ENCODE data around the gene SUGCT. TPM values are rescaled to one million over a fixed set of nuclear protein-coding genes. Genes with fewer than 3 reads are reported as not detected.

Gene SUGCT
- total and polyA plus RNA-seq, 2 of the 13 experiments (the other 11 are each of a cell fraction or from before 2014, with no cell fraction given), result 10.1 to 22.2 TPM

DNA sequence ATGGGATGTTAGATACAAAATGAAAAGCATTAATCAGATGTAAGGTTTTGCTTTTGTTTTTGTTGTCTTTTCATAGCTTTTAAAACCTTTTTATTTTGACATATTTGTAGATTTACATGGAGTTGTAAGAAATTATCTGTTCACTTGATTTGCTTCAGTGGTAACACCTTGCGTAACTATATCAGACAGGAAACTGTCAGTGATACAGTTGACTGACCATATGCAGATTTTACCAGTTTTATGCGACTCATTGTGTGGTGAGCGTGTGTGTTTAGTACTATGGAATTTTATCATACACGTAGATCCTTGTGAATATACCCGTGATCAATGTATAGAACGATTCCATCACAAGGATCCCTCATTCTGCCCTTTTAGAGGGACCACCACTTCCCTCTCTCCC lies 701.4 kb downstream of the SUGCT start:
- Histone ChIP-seq H3K4me2 (ENCODE audit: low read depth, low read length) (no peak overlapping the region), H3K9me3 (ENCODE audit: low read length) (peaks cover 5% of the 10 kb centered on the region), H3K9ac (ENCODE audit: insufficient read depth, low read depth, low read length) (no peak overlapping the region), H3K36me3 (replicated peaks in 1 of 2; ENCODE audit: control insufficient read depth in 1 of 2, insufficient read depth in 2 of 2, low read length in 2 of 2) (no peaks in the 10 kb centered on the region), H3K27ac (ENCODE audit: extremely low read length, insufficient read depth, low read length) (no peak overlapping the region), H3K4me3 (replicated peaks in 1 of 3; ENCODE audit: insufficient read depth in 1 of 3, low read depth in 2 of 3, low read length in 3 of 3) (no peak overlapping the region), H4K20me1 (ENCODE audit: insufficient read depth, low read length) (no peaks in the 10 kb centered on the region), H3K4me1 (ENCODE audit: insufficient read depth, low read length) (no peaks in the 10 kb centered on the region), H3K79me2 (ENCODE audit: insufficient read depth, low read length) (no peaks in the 10 kb centered on the region), H3K27me3 (ENCODE audit: control insufficient read depth in 1 of 2, insufficient read depth in 2 of 2, low read length in 2 of 2) (no peaks in the 10 kb centered on the region), H2AFZ (ENCODE audit: low read length) (no peak overlapping the region)
- intact Hi-C loops (cut with micrococcal nuclease; ENCODE audit: unreplicated experiment), result no loop called here
- CTCF ChIA-PET (ENCODE audit: low intra/inter-chr PET ratio, low total read pairs), result no interaction called here
- no peak for ATAC-seq
- 62% methylated on average over 6 of the region's 6 CpGs for WGBS (ENCODE audit: low lambda C conversion rate)
- FAIRE-seq, result no peak
- BruUV-seq (replicated peaks), result no TSS peak
- in situ Hi-C loops (cut with HindIII; ENCODE audit: extremely low pct_ligation_motif_present, low pct_unique_long_range_greater_than_20kb), result no loop called here
- no peak for DNase-seq (ENCODE audit: low spot score)
- POLR2A ChIA-PET, result no interaction called here
- TF ChIP-seq HNF4A (CRISPR knock-in tag; IDR thresholded peaks at IDR 0.05) (no peak), CEBPB (IDR thresholded peaks at IDR 0.05; ENCODE audit: borderline replicate concordance, low read depth, low read length) (no peak), ZC3H13 (CRISPR knock-in tag; IDR thresholded peaks at IDR 0.05) (no peak), ZBTB21 (CRISPR knock-in tag; IDR thresholded peaks at IDR 0.05) (no peak), DR1 (CRISPR knock-in tag; IDR thresholded peaks at IDR 0.05) (no peak), RBM39 (IDR thresholded peaks at IDR 0.05; ENCODE audit: low read depth, low read length, poor library complexity, severe bottlenecking) (no peak), KDM6A (CRISPR knock-in tag; IDR thresholded peaks at IDR 0.05; ENCODE audit: low read depth) (no peak), ZFP41 (CRISPR knock-in tag; IDR thresholded peaks at IDR 0.05; ENCODE audit: borderline replicate concordance) (no peak), TOE1 (CRISPR knock-in tag; IDR thresholded peaks at IDR 0.05) (no peak), KLF11 (CRISPR knock-in tag; IDR thresholded peaks at IDR 0.05) (no peak), PREB (CRISPR knock-in tag; IDR thresholded peaks at IDR 0.05) (no peak)
- TF ChIP-seq, protein P1, sequence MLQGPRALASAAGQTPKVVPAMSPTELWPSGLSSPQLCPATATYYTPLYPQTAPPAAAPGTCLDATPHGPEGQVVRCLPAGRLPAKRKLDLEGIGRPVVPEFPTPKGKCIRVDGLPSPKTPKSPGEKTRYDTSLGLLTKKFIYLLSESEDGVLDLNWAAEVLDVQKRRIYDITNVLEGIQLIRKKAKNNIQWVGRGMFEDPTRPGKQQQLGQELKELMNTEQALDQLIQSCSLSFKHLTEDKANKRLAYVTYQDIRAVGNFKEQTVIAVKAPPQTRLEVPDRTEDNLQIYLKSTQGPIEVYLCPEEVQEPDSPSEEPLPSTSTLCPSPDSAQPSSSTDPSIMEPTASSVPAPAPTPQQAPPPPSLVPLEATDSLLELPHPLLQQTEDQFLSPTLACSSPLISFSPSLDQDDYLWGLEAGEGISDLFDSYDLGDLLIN (CRISPR knock-in tag; IDR thresholded peaks at IDR 0.05; ENCODE audit: borderline replicate concordance), result no peak
- TF ChIP-seq, protein P2, sequence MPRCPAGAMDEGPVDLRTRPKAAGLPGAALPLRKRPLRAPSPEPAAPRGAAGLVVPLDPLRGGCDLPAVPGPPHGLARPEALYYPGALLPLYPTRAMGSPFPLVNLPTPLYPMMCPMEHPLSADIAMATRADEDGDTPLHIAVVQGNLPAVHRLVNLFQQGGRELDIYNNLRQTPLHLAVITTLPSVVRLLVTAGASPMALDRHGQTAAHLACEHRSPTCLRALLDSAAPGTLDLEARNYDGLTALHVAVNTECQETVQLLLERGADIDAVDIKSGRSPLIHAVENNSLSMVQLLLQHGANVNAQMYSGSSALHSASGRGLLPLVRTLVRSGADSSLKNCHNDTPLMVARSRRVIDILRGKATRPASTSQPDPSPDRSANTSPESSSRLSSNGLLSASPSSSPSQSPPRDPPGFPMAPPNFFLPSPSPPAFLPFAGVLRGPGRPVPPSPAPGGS (CRISPR knock-in tag; IDR thresholded peaks at IDR 0.05), result no peak
- TF ChIP-seq, protein P3, sequence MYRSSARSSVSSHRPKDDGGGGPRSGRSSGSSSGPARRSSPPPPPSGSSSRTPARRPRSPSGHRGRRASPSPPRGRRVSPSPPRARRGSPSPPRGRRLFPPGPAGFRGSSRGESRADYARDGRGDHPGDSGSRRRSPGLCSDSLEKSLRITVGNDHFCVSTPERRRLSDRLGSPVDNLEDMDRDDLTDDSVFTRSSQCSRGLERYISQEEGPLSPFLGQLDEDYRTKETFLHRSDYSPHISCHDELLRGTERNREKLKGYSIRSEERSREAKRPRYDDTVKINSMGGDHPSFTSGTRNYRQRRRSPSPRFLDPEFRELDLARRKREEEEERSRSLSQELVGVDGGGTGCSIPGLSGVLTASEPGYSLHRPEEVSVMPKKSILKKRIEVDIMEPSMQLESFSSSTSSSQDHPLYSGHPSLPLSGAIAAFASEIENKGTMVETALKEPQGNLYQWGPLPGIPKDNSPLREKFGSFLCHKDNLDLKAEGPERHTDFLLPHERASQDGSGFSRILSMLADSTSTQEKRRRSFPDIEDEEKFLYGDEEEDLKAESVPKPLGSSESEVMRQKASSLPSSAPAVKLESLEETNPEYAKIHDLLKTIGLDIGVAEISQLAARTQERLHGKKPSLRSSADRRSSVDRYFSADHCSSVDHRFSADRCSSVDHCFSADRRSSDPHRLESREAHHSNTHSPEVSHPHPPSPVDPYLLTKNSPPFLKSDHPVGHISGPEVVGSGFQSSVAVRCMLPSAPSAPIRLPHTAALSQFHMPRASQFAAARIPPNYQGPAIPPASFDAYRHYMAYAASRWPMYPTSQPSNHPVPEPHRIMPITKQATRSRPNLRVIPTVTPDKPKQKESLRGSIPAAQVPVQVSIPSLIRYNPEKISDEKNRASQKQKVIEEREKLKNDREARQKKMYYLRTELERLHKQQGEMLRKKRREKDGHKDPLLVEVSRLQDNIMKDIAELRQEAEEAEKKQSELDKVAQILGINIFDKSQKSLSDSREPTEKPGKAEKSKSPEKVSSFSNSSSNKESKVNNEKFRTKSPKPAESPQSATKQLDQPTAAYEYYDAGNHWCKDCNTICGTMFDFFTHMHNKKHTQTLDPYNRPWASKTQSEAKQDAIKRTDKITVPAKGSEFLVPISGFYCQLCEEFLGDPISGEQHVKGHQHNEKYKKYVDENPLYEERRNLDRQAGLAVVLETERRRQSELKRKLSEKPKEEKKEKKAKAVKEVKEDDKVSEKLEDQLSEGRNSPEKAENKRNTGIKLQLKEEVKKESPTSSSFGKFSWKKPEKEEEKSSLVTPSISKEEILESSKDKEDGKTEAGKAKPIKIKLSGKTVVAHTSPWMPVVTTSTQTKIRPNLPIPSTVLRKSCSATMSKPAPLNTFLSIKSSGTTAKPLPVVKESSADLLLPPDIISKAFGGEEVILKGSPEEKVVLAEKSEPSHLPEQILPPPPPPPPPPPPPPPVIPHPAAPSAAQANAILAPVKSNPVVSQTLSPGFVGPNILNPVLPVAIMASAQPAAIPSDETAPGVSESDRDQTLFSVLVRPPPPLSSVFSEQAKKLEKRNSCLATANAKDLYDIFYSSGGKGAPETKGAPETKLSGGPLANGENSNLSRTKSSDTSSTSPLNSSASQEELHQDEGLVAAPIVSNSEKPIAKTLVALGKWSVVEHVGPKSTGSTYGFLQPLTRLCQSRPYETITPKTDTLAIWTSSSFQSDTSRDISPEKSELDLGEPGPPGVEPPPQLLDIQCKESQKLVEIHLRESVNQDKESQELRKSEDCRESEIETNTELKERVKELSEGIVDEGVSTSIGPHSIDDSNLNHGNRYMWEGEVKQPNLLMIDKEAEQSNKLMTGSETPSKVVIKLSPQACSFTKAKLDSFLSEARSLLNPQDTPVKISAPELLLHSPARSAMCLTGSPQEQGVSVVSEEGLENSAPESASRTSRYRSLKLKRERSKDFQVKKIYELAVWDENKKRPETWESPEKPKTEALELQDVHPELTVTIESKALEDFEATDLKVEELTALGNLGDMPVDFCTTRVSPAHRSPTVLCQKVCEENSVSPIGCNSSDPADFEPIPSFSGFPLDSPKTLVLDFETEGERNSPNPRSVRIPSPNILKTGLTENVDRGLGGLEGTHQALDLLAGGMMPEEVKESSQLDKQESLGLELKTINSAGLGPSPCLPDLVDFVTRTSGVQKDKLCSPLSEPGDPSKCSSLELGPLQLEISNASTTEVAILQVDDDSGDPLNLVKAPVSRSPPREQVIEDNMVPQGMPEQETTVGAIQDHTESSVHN (CRISPR knock-in tag; IDR thresholded peaks at IDR 0.05), result no peak
